ENCODE results near the gene NUMB. TPM values are rescaled to one million over a fixed set of nuclear protein-coding genes. Genes with fewer than 3 reads are reported as not detected.

The NUMB gene
- total RNA-seq, 1 experiment from 2014 or later, result 42.0 TPM

DNA sequence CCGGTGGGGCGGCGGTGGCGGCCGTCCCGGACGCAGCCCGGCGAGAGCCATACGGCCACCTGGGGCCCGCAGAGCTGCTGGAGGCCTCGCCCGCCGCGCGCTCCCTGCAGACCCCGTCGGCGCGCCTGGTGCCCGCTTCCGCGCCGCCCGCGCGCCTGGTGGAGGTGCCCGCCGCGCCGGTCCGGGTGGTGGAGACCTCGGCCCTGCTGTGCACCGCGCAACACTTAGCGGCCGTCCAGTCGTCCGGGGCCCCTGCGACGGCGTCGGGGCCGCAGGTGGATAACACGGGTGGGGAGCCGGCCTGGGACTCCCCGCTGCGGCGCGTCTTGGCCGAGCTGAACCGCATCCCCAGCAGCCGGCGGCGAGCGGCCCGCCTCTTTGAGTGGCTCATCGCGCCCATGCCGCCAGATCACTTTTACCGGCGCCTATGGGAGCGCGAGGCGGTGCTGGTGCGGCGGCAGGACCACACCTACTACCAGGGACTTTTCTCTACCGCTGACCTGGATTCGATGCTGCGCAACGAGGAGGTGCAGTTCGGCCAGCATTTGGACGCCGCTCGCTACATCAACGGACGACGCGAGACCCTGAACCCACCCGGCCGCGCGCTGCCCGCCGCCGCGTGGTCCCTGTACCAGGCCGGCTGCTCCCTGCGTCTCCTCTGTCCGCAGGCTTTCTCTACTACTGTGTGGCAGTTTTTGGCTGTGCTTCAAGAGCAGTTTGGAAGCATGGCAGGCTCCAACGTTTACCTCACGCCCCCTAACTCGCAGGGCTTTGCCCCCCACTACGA, 33.1 kb upstream of the NUMB start (continued):
- TF ChIP-seq, protein P1, sequence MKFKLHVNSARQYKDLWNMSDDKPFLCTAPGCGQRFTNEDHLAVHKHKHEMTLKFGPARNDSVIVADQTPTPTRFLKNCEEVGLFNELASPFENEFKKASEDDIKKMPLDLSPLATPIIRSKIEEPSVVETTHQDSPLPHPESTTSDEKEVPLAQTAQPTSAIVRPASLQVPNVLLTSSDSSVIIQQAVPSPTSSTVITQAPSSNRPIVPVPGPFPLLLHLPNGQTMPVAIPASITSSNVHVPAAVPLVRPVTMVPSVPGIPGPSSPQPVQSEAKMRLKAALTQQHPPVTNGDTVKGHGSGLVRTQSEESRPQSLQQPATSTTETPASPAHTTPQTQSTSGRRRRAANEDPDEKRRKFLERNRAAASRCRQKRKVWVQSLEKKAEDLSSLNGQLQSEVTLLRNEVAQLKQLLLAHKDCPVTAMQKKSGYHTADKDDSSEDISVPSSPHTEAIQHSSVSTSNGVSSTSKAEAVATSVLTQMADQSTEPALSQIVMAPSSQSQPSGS (CRISPR knock-in tag; IDR thresholded peaks at IDR 0.05; ENCODE audit: borderline replicate concordance, low read depth), result no peak
- no peak for TF ChIP-seq ZNF232 (CRISPR knock-in tag; IDR thresholded peaks at IDR 0.05)
- TF ChIP-seq ELF4 (CRISPR knock-in tag; IDR thresholded peaks at IDR 0.05; ENCODE audit: low read depth), result 0 out of 2 replicates have a peak, but pooled peaks have one; percentile 73
- TF ChIP-seq EMX1 (CRISPR knock-in tag; IDR thresholded peaks at IDR 0.05), result no peak
- no peak for TF ChIP-seq ZNF671 (CRISPR knock-in tag; IDR thresholded peaks at IDR 0.05)
- TF ChIP-seq GABPB1 (CRISPR knock-in tag; IDR thresholded peaks at IDR 0.05), result no peak
- TF ChIP-seq, protein P2, sequence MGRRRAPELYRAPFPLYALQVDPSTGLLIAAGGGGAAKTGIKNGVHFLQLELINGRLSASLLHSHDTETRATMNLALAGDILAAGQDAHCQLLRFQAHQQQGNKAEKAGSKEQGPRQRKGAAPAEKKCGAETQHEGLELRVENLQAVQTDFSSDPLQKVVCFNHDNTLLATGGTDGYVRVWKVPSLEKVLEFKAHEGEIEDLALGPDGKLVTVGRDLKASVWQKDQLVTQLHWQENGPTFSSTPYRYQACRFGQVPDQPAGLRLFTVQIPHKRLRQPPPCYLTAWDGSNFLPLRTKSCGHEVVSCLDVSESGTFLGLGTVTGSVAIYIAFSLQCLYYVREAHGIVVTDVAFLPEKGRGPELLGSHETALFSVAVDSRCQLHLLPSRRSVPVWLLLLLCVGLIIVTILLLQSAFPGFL (CRISPR knock-in tag; IDR thresholded peaks at IDR 0.05; ENCODE audit: borderline replicate concordance), result no peak
- TF ChIP-seq CREM (CRISPR knock-in tag; IDR thresholded peaks at IDR 0.05), result no peak
- TF ChIP-seq, protein P3, sequence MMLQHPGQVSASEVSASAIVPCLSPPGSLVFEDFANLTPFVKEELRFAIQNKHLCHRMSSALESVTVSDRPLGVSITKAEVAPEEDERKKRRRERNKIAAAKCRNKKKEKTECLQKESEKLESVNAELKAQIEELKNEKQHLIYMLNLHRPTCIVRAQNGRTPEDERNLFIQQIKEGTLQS (CRISPR knock-in tag; conservative IDR thresholded peaks at IDR 0.05), result no peak
- TF ChIP-seq, protein P4, sequence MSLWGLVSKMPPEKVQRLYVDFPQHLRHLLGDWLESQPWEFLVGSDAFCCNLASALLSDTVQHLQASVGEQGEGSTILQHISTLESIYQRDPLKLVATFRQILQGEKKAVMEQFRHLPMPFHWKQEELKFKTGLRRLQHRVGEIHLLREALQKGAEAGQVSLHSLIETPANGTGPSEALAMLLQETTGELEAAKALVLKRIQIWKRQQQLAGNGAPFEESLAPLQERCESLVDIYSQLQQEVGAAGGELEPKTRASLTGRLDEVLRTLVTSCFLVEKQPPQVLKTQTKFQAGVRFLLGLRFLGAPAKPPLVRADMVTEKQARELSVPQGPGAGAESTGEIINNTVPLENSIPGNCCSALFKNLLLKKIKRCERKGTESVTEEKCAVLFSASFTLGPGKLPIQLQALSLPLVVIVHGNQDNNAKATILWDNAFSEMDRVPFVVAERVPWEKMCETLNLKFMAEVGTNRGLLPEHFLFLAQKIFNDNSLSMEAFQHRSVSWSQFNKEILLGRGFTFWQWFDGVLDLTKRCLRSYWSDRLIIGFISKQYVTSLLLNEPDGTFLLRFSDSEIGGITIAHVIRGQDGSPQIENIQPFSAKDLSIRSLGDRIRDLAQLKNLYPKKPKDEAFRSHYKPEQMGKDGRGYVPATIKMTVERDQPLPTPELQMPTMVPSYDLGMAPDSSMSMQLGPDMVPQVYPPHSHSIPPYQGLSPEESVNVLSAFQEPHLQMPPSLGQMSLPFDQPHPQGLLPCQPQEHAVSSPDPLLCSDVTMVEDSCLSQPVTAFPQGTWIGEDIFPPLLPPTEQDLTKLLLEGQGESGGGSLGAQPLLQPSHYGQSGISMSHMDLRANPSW (CRISPR knock-in tag; conservative IDR thresholded peaks at IDR 0.05; ENCODE audit: low read depth), result no peak
- TF ChIP-seq, protein P5, sequence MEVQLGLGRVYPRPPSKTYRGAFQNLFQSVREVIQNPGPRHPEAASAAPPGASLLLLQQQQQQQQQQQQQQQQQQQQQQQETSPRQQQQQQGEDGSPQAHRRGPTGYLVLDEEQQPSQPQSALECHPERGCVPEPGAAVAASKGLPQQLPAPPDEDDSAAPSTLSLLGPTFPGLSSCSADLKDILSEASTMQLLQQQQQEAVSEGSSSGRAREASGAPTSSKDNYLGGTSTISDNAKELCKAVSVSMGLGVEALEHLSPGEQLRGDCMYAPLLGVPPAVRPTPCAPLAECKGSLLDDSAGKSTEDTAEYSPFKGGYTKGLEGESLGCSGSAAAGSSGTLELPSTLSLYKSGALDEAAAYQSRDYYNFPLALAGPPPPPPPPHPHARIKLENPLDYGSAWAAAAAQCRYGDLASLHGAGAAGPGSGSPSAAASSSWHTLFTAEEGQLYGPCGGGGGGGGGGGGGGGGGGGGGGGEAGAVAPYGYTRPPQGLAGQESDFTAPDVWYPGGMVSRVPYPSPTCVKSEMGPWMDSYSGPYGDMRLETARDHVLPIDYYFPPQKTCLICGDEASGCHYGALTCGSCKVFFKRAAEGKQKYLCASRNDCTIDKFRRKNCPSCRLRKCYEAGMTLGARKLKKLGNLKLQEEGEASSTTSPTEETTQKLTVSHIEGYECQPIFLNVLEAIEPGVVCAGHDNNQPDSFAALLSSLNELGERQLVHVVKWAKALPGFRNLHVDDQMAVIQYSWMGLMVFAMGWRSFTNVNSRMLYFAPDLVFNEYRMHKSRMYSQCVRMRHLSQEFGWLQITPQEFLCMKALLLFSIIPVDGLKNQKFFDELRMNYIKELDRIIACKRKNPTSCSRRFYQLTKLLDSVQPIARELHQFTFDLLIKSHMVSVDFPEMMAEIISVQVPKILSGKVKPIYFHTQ (CRISPR knock-in tag; IDR thresholded peaks at IDR 0.05), result no peak
- TF ChIP-seq, protein P6, sequence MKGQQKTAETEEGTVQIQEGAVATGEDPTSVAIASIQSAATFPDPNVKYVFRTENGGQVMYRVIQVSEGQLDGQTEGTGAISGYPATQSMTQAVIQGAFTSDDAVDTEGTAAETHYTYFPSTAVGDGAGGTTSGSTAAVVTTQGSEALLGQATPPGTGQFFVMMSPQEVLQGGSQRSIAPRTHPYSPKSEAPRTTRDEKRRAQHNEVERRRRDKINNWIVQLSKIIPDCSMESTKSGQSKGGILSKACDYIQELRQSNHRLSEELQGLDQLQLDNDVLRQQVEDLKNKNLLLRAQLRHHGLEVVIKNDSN (CRISPR knock-in tag; IDR thresholded peaks at IDR 0.05), result no peak; the same call in 1 of the 2 replicates
- TF ChIP-seq ZNF138 (CRISPR knock-in tag; conservative IDR thresholded peaks at IDR 0.05), result no peak
- no peak for TF ChIP-seq NFE2L1 (CRISPR knock-in tag; IDR thresholded peaks at IDR 0.05)
- no peak for TF ChIP-seq ZBTB21 (CRISPR knock-in tag; IDR thresholded peaks at IDR 0.05; ENCODE audit: borderline replicate concordance)
- TF ChIP-seq, protein P7, sequence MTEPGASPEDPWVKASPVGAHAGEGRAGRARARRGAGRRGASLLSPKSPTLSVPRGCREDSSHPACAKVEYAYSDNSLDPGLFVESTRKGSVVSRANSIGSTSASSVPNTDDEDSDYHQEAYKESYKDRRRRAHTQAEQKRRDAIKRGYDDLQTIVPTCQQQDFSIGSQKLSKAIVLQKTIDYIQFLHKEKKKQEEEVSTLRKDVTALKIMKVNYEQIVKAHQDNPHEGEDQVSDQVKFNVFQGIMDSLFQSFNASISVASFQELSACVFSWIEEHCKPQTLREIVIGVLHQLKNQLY (CRISPR knock-in tag; IDR thresholded peaks at IDR 0.05), result no peak
- no peak for TF ChIP-seq RELA (CRISPR knock-in tag; IDR thresholded peaks at IDR 0.05; ENCODE audit: borderline replicate concordance)
- no peak for TF ChIP-seq TEAD4 (CRISPR knock-in tag; IDR thresholded peaks at IDR 0.05)
- no peak; the same call in 1 of the 2 replicates for TF ChIP-seq NR3C1 (CRISPR knock-in tag; conservative IDR thresholded peaks at IDR 0.05; ENCODE audit: low read depth)
- TF ChIP-seq, protein P8, sequence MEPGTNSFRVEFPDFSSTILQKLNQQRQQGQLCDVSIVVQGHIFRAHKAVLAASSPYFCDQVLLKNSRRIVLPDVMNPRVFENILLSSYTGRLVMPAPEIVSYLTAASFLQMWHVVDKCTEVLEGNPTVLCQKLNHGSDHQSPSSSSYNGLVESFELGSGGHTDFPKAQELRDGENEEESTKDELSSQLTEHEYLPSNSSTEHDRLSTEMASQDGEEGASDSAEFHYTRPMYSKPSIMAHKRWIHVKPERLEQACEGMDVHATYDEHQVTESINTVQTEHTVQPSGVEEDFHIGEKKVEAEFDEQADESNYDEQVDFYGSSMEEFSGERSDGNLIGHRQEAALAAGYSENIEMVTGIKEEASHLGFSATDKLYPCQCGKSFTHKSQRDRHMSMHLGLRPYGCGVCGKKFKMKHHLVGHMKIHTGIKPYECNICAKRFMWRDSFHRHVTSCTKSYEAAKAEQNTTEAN (CRISPR knock-in tag; IDR thresholded peaks at IDR 0.05), result no peak
- TF ChIP-seq, protein P9, sequence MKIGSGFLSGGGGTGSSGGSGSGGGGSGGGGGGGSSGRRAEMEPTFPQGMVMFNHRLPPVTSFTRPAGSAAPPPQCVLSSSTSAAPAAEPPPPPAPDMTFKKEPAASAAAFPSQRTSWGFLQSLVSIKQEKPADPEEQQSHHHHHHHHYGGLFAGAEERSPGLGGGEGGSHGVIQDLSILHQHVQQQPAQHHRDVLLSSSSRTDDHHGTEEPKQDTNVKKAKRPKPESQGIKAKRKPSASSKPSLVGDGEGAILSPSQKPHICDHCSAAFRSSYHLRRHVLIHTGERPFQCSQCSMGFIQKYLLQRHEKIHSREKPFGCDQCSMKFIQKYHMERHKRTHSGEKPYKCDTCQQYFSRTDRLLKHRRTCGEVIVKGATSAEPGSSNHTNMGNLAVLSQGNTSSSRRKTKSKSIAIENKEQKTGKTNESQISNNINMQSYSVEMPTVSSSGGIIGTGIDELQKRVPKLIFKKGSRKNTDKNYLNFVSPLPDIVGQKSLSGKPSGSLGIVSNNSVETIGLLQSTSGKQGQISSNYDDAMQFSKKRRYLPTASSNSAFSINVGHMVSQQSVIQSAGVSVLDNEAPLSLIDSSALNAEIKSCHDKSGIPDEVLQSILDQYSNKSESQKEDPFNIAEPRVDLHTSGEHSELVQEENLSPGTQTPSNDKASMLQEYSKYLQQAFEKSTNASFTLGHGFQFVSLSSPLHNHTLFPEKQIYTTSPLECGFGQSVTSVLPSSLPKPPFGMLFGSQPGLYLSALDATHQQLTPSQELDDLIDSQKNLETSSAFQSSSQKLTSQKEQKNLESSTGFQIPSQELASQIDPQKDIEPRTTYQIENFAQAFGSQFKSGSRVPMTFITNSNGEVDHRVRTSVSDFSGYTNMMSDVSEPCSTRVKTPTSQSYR (CRISPR knock-in tag; IDR thresholded peaks at IDR 0.05), result peak; percentile 80; the same call in 1 of the 2 replicates
- TF ChIP-seq, protein P10, sequence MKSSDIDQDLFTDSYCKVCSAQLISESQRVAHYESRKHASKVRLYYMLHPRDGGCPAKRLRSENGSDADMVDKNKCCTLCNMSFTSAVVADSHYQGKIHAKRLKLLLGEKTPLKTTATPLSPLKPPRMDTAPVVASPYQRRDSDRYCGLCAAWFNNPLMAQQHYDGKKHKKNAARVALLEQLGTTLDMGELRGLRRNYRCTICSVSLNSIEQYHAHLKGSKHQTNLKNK (CRISPR knock-in tag; IDR thresholded peaks at IDR 0.05), result no peak

All from WTC11 (cell line).